Ishikawa (cell line): ENCODE measurements around the gene ARSJ.

Source experiments
- NFIC ChIP-seq: IDR thresholded peaks from 2 replicates; pipeline ENCODE4 v1.6.1; 2012
- RAD21 ChIP-seq: IDR thresholded peaks from 2 replicates; pipeline ENCODE4 v1.6.1; 2012; ENCODE audit warnings: low read depth
- TAF1 ChIP-seq: IDR thresholded peaks from 2 replicates; pipeline ENCODE4 v1.6.1; 2012; ENCODE audit warnings: low read depth, mild to moderate bottlenecking
- TCF12 ChIP-seq: IDR thresholded peaks from 2 replicates; pipeline ENCODE4 v1.6.1; 2012; ENCODE audit warnings: low read depth
- TEAD4 ChIP-seq: IDR thresholded peaks from 2 replicates; pipeline ENCODE4 v1.6.1; 2012
- YY1 ChIP-seq: IDR thresholded peaks from 2 replicates; pipeline ENCODE4 v1.6.1; 2012; ENCODE audit warnings: low read depth
- TF ChIP-seq, protein P1 (sequence below): IDR thresholded peaks from 2 replicates; pipeline ENCODE4 v1.6.1; 2012
- TF ChIP-seq, protein P2 (sequence below): IDR thresholded peaks from 2 replicates; pipeline ENCODE4 v1.6.1; 2012

DNA sequence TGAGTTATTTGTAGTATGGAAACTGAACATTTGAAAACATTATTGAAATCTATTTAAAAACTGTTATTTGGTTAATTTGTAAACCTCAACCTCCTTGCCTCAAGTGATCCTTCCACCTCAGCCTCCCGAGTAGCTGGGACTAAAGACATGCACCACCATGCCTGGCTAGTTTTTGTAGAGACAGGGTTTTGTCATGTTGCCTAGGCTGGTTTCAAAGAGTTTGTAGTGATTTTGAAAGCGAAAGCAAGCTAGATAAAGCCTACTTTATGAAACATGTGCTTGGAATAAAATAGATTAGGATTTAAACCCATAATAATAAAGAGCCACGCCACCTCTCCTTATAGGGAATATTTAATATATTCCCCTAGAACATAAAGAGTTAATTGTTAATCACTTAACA is 23.5 kb downstream of the ARSJ start:
- TF ChIP-seq, protein P1, sequence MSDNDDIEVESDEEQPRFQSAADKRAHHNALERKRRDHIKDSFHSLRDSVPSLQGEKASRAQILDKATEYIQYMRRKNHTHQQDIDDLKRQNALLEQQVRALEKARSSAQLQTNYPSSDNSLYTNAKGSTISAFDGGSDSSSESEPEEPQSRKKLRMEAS, result no peak
- TF ChIP-seq, protein P2, sequence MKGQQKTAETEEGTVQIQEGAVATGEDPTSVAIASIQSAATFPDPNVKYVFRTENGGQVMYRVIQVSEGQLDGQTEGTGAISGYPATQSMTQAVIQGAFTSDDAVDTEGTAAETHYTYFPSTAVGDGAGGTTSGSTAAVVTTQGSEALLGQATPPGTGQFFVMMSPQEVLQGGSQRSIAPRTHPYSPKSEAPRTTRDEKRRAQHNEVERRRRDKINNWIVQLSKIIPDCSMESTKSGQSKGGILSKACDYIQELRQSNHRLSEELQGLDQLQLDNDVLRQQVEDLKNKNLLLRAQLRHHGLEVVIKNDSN, result no peak
- TF ChIP-seq NFIC (no peak), YY1 (no peak), TAF1 (no peak), RAD21 (no peak), TCF12 (no peak), TEAD4 (no peak)
